ENCODE measurements around the gene TPK1.
"Not testable (repeated sequence)": the region's sequence is repeated elsewhere in the genome, so short reads cannot be mapped to it uniquely, and the experiment has no call there.

The TPK1 gene

DNA sequence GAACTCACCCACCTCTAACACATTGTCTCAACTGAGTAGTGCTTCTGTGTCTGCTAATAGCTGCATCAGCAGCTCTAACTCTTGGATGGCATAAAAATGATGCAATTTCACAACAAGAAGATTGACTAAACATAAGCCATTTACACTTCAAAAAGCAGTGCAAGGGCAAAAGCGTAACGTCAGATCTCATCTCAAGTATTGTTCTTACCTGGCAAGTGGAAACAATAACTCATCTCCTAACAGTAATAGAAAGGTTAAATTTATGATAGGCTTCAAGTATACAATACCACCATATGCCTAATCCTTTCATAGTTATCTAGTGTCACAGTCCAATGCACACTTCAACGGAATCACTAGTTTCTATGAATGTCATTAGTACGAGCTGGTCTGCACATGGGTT is 14.8 kb downstream of the TPK1 start:
- DNase-seq = no peak

DNA sequence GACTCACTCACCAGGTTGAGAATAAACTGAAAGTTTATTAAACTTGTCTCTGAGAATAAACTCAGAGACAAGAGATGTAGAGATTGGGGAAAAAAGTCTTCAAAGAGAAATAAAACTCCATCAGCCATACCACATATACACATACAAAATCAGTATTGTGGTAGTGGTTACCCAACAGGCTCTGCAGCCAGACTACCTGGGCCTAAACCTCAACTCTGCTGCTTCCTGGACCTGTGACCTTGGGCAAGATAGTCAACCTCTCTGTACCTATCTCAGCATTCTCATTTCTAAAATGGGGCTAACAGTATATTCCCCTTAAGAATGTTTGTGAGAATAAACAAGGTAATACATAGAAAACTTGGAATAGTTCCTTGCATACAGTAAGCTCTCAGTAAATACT is 15.3 kb downstream of the TPK1 start:
- DNase-seq = no peak

DNA sequence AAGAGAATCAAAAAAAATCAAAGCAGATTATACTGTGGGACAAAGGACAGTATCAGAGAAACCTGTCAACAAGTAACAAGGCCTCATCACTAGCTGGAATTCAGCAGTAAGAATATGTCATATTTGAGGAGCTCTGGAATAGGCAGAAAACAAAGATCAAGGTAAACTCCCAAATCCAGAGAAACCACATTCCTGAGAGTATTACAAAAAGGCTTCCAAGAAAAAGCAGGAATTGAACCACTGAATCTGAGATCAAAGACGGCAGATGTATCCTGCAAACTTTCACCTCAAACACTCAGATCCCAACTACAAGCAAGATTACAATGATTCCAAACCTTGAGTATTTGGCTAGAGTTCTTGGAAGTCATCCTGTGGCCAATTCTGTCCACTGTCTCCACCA is 16.3 kb downstream of the TPK1 start:
- DNase-seq = no peak

DNA sequence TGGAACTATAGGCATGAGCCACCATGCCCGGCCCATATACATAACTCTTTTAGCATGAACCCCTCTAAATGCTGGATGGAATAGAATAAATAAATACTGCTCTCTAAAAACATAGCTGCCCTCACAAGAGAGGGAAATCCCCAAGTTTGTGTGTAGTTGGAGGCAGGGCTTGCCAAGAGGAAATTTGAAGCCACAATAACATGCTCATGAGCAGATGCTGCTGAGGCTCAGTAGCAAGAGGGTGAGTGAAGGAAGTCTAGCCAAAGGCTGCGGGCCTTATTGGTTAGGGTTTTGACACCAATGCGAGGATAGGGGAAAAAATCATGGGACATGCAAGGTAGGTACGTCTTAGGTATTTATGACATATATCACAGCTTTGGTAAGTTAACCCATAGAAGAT is 17.3 kb downstream of the TPK1 start:
- DNase-seq = no peak

DNA sequence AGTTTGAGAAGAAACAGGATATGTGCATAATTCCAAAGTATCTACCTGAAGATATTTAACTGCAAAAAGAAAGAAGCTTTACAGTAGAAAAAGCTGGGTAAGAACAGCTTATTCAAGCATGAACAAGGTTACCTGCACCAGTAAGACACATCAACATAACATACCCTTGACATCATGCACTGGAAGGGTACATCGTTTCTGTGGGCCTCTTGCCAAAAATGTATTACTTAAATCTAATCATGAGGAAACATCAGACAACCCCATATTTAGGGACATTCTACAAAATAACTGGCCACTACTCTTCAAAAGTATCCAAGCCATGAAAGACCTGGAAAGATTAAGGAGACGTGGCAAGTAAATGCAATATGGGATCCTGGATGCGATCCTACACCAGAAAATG is 18.9 kb downstream of the TPK1 start:
- DNase-seq = no peak

DNA sequence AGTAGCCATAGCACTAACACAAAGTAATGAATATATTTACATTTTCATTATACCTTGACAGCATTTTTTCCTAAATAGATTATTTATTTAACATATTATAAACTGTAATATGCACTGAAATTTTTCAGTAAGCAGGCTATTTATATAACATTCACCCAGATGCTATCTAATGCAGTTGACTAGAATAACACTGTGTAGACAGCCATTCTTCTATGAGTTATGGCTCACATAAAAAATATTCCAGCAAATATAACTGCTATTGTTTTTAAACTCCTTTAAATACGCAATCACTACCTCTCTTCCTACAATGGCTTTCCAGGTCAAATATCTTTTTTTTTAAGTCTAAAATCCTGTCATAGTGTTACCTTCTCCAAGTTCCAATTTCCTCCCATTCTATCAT is 21.6 kb downstream of the TPK1 start:
- no peak for DNase-seq

DNA sequence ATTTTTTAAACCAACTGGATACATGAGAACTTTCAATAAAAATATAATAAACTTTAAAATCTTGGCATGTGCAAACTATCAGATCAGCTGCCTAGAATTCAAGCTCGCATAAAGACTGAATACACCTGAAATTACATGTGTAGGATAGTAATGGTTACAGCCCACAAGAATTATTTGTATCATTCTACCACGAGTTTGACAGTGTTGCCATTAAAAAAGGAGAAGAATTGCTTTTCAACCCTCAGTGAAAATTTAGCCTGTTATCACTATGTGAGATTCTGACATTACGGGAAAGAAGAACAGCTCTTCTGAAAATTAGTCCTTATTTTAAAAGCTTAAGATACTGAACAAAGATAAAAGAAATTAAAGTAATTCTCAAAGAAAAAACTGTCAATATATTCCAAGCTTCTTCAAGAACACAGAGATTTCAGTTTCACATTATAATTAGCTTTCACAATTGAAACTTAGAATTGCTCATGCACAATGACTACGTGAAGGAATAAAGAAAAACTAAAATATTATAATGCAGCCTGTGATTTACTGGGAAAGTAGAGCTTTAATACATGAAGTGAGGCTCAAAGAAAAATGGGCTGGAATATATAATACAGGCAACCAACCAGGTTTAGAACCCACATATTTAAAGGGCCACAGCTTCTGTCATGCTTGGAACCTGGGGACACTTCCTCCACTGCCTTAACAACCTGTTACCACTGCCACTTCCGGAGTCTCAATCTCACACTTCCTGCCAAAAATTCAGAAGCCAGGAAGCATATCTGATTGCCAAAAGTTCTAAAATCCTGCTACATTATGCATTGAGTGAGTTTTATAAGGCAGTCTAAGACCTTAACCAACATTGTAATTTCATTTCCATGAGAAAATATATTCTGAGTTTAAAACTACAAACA is 23.2 kb downstream of the TPK1 start:
- no peak for DNase-seq

DNA sequence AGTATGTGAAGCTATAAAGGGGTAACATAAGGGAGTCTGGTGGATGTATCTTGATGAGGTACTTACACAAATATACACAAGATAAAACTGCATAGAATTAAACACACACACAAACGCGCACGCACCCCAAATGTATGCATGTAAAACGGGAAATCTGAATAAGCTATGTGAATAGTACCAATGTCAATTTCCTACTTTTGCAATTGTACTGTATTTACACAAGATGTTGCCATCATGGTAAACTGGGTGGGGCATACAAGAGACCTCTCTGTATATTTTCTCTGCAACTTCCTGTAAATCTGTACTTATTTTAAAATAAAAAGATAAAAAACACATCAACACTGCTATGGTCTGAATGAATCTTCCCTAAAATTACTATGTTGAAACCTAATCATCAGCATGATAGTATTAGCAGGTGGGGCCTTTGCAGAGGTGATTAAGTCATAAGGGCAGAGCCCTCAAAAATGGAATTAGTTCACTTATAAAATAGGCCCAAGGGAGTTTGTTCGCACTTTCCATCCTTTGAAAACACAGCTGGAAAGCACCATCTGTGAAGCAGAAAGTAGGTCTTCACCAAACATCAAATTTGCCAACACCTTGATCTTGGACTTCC is 30.1 kb downstream of the TPK1 start:
- no peak for DNase-seq

DNA sequence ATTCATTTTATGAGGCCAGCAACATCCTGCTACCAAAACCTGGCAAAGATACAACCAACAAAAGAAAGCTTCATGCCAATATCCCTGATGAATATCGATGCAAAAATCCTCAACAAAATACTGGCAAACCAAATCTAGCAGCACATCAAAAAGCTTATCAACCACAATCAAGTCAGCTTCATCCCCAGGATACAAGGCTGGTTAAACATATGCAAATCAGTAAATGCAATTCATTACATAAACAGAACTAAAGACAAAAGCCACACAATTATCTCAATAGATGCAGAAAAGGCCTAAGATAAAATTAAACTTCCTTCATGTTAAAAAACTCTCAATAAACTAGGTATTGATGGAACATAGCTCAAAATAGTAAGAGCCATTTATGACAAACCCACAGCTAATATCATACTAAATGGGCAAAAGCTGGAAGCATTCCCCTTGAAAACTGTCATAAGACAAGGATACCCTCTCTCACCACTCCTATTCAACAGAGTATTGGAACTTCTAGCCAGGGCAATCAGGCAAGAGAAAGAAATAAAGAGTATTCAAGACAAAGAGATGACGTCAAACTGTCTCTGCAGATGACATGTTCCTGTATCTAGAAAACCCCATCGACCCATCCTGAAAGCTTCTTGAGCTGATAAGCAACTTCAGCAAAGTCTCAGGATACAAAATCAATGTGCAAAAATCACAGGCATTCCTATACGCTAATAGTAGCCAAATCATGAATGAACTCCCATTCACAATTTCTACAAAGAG is 35.0 kb downstream of the TPK1 start:
- not testable (repeated sequence) for DNase-seq

DNA sequence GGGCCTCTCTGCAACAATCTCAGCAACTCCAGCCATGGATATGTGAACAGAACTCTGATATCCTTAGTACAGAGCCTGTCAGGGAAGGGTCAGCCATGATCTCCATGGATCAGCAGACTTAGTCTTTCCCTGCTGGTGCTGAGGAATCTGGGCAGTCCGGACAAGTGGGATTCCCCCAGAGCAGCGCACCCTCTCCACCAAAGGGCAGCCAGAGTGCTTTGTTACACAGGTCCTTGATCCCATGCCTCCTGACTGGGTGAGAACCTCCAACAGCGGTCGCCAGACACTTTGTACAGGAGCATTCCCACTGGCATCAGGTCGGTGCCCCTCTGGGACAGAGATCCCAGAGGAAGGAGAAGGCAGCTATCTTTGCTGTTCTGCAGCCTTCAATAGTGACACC is 38.9 kb downstream of the TPK1 start:
- DNase-seq = no peak

DNA sequence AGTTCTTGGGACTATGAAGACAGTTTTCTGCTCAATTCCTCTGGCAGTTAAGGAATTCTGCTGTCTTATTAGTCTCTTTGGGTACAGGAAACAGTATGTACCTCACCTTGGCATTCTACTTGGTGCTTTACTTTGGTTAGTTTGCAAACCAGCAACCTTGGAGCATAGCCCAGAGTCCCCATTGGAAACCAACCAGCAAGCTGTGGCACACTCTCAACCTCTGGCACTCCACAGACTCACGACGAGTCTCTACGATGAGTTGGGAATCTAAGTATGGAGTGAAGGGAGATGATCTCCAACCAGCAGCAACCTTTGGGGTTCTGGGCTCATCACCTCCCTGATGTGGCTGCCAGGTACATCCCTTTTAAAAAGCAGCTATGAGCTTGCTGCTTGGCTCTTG is 43.8 kb downstream of the TPK1 start:
- no peak for DNase-seq

DNA sequence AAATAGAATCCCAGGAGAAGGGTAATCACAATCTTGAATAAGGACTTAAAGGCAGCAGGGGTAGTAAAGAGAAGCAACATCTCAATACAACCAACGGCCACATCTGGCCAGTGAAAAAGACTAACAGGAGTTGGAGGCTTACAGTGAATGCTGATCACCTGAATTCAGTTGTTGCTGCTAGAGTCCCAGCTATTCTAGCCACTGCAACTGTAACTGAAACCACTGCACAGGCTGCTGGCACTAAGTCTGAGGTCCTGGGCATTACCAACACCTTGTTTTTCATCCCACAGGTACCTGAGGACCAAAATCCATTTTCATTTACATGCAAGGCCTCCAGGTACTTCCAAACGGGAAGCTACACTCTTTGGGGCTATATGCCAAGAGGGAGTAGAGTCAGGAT is 44.4 kb downstream of the TPK1 start:
- DNase-seq = no peak

DNA sequence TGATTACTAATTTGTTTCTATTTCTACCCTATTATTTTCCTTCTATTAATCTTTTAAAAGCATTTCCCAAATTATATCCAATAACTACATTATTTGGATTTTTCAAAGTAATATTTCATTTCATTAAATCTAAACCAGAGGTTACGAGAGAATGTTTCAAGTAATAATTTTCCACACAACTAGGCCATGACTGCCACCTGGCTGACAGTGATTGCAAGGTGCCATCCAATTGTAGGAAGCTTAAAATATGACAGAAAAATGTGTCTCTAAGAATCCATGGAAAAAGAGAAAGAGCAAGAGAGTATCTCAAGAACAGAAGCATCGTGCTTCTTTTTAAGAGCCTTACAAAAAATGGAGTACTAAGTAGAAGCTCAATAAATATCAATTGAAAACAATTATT is 48.7 kb downstream of the TPK1 start:
- no peak for DNase-seq

DNA sequence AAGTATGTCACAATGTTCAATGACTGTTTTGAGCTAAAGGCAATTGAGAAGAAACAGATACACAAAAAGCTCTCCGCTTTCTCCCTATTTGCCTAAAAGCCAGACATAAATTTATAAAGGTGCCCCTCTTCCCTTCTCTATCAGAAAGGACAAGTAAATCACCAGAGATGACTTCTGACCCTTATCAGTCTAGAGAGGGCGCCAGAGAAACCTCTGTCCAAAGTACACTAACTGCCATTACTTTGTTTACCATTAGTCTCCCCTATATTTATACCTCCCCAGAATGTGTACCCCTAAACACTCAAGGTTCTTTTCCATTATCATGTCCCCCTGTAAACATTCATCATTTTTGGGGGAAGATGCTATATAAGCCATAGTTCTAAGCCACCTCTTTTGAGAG is 49.3 kb downstream of the TPK1 start:
- DNase-seq = no peak

DNA sequence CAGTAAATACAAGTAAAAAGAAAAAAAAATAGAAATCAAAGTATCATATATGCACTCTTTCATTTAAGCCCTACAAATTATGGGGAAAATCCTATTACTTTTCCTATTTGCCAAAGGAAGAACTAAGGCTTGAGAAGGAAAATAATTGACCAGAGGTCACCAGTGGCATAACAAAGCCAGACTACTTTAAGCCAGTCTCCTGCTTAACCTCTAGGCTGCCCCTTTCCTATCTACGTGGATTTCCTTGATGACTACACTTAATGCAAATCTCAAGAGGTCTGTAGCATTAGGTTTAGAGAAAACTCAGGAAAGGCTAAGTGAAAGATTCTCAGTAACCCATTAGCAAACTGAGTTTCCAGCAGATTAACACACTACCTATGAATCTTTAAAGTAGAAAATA is 49.8 kb downstream of the TPK1 start:
- DNase-seq = no peak

DNA sequence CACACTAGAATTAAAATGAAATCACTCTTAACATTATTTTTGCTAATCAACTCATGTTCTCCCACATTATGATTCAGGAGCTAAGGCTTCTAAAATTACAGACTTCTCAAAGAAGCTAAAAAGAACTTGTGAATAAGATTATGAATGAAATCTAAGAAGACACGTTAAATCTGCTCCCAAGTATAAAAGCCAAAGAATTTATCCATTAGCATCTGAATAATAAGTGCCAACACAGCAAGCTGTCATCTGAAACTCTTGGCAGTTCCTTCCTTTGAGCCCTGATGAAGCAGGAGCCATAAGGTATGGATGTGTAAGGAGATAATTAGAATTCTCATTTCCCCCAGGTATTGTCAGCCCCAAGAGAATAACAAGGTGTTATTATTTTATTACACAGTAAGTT is 50.3 kb downstream of the TPK1 start:
- no peak for DNase-seq

DNA sequence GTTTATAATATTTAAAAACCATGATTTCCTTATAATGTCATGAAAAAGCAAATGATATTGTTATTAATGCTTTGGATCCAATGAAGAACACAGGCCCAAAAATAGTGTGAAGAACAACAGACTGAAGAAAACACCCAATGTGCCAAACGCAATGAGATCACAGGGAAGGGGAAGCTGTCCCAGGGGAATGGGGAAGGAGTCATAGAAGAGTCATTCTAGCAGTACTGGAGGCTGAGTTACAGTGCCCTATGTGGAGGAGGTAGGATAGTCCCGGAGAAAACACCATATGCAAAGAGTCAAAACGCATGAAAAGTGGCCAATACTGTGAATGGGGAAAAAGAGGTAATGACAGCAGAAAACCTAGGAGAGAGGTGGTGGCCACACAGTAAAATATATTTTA is 50.9 kb downstream of the TPK1 start:
- no peak for DNase-seq

DNA sequence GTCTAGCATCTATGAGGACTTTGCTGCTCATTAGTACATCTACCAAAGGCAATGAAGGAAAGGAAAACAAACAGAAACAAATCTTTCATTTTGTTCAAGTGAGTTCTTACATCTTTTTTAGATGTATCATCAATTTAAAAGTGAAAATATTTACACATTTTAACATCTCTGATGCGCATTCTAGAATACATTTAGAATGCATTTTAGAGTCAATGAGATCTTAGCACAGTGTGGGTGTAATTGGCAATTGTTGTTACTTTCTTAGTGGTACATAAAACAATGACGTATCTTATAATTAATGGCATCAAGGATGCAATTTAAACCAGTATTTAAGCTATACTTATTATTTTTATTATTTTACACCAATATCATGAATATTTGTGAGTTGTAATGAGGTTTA is 51.4 kb downstream of the TPK1 start:
- DNase-seq = no peak

DNA sequence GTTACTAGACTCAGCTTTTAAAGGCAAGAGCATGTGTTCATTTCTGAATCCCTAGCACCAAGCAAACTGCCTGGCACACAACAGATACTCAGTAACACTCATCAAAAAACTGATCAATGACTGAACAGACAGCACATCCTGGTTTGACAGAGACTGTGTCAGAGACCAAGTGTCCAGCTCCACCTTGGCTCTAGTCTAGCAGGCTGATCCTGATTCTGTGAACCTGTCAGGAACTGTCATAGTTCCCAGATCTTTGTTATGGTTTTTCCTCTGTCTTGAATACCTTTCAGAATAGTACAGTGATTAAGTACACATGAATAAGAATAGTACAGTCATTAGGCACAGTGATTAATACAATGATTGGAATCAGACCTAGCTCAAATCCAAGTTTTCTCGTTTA is 53.0 kb downstream of the TPK1 start:
- DNase-seq = no peak

DNA sequence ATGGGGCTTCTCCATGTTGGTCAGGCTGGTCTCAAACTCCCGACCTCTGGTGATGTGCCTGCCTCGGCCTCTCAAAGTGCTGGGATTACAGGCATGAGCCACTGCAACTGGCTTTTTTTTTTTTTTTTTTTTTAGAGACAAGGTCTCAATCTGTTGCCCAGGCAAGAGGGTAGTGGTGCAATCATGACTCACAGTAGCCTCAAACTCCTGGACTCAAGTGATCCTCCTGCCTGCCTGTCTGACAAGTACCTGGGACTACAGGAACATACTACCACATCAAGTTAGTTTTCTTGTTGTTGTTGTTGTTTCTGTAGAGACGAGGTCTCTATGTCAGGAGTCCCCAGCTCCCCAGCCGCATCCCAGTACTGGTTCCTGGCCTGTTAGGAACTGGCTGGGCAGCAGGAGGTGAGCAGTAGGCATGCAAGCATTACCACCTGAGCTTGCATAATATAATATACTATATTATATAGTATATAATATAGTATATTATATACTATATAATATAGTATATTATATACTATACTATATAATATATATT is 55.7 kb downstream of the TPK1 start:
- DNase-seq = no peak

DNA sequence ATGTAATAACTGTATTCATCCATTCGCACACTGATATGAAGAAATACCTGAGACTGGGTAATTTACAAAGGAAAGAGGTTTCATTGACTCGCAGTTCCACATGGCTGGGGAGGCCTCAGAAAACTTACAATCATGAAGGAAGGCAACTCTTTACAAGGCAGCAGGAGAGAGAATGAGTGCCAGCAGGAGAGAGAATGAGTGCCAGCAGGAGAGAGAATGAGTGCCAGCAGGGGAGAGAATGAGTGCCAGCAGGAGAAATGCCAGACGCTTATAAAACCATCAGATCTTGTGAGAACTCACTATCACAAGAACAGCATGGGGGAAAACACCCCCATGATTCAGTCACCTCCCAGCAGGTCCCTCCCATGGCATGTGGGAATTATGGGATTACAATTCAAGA is 58.0 kb downstream of the TPK1 start:
- DNase-seq = not testable (repeated sequence)

DNA sequence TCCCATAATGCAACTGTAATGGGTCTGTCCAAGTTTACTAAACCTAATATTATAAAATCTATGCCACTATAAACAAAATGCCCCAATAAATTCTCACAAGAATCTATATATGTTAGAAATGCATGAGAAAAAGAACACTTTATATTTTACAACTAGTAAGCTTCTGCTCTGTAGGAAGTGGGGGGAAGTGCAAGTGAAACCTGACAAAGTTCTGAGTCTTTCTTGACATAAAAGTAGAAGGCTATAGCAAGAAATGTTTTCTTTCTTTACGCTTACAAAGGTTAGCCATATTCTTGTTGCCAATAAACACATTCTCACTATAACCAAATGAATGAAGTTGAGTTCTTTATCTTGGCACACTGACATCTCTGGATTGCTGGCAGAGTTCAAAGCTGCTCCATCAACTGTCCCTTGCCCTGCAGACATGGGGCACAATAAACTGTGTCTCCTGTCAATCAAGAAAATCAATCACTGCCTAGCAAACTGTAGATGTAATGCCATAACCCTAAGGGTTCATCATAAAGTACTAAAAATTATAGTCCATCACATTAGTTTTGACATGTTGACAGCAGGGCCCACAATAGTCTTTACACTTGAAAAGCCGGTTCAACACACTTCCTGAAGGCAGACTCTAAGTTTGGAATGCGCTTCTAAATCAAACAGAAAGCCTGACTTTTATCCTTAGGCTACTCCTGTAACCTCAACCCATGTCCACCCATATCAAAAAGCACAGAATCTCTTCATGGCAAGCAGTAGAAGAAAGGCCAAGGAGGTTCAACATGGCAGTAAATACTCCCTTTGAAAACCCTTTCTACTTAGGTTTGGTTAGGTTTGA is 58.6 kb downstream of the TPK1 start:
- DNase-seq = no peak

DNA sequence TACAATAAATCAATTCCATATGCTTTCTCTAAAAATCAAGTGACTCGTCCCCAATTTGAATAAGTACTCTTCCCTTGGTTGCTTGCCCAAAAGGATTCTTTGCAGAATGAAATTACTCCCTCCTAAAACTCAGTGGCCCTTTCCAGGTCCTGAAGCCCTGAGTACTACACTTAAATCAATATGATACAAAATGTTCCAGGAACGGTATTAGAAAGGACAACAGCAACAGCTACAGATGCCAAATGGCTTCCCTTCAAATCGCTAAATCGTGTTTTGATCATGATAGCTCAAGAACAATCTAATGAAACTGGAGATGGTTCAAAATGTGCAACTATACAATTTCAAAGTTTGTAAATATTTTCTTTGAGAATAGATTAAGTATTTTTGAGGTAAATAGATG is 59.4 kb downstream of the TPK1 start:
- DNase-seq = no peak

Measured in left hindlimb (tissue), 1 donor.